GM21786 (cell line): ENCODE measurements around the gene NAGPA.
"Not testable (repeated sequence)": the region's sequence is repeated elsewhere in the genome, so short reads cannot be mapped to it uniquely, and the experiment has no call there.

Source experiments
- ATAC-seq: cut with Tn5 transposase; IDR thresholded peaks from one replicate; pipeline ENCODE4 v1.9.1; 2021; ENCODE audit not compliant: unreplicated experiment

NAGPA gene

DNA sequence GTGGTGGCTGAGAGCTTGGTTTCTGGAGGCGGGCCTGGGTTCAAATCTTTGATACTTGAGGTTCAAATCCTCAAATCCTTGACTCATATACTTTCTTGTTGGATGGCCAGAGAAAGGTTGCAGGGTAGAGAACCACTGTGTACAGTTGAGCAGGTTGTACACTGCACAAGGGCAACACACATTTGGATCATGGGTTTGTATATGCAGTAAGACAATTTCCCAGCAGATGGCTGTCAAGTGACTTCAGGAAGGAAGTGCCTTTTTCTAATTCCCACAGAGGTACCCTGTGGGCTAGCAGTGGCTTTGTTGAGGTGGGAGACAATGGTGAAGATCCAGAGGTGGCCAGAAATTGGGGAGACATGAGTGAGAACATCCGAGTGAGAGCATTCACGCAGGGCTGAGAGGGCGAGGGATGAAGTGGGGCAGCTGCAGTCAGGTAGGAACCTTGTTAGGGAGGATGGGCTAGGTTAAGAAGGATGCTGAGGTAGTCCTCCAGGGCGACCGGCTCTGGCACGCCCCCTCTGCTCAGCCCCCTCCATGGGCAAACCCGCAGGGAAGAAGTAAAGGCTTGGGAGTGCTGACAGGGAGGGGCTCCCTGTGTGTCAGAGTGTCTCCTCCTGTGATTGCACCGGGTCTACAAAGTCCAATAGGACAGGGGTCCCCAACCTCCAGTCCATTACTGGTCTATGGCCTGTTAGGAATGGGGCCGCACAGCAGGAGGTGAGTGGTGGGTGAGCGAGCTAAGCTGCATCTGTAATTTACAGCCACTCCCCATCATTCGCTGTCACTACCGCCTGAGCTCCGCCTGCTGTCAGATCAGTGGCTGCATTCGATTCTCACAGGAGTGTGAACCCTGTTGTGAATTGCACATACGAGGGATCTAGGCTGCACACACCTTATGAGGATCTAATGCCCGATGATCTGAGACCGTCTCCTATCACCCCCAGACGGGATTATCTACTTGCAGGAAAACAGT is 29.3 kb upstream of the NAGPA start:
- no peak for ATAC-seq

DNA sequence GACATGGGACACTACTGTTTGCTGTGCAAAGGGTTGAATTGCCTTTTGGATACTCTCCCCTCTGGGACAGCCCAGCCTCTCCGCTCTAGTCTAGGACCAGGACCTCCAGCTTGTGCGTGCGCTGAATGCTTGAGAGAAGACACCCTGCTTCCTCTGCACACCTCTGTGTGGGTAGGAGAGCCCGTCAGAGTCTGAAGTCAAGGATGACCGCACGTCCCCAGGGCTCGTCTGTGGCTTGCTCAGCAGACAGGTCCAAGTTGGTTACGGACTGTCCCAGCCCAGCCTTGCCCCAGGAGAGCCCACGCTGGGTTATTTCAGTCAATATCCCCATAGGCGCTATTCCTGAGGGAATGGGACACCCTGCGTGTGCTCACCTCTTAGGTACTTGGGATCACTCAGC is 28.3 kb upstream of the NAGPA start:
- ATAC-seq, result no peak

DNA sequence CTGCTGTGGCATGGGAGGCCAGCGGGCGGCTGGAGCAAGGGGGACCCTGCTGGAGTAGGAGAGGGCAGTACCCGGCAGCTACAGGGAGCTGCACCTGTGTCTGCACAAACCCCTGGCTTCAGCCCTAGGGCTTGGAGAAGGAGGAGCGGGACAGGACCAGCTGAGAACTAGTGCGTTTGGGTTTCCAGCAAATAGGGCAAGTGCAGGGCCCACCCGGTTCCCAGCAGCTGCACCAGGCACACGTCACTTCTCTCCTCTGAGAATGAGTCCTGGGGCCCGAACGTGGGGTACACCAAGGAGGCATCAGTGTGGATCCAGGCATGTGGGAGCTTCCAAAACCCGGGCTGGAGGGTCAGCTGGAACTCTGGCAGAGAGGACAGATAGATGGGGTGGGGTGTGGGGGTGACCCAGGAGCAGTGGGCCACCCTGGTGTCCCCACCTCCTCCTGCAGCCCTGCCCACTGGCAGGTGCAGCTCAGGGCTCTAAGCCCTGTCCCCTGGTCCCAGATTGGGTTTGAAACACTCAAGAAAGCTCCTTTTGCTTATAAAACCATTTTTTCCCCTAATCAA is 26.4 kb upstream of the NAGPA start:
- ATAC-seq, result no peak

DNA sequence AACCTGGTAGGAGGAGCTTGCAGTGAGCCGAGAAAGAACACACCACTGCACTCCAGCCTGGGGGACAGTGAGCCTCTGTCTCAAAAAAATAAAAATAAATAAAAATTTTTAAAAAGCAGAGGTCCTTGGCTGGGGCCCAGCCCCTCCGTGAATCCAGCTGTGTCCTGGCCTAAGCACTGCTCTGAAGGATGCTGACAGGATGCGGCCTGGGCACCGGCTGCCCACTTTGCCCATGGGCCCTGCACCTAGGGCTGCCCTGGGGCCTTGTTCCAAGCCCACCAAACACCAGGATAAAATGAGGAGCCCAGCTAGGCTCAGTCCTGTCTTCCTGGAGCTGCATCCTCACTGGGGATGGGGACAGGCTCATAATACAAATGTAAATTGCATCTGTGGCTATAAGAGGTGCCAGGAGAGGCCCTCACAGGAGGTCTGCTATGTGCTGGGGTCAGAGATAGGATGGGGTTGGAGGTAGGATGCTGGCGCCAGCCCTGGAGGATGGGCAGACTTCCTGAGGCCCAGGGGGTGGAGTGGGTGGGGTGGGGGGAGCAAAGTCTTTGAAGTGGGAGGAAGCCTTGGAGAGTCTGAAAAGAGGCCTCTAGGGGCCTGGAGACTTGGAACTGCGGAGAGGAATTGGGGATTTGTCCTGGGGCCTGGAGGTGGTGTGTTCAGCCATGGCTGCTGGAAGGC is 25.8 kb upstream of the NAGPA start:
- ATAC-seq, result no peak

DNA sequence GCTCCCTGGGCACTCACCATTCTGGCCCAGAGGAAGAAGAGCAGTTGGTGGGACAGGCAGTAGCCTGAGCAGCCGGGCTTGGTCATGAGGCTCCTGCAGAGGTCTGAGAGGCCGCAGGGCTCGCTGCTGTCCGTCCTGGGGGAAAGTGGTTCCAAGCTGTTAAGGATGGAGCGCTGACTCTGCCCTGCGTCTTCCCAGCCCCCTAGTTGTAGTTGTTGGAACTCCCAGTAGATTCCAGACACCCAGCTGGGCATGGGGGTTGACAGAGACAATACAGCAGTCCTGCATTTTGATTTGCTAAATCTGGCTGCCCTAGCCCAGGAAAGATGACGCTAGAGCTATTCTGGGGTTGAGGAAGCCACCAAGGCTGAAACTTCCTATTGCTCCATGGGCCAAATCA is 24.7 kb upstream of the NAGPA start:
- no peak for ATAC-seq

DNA sequence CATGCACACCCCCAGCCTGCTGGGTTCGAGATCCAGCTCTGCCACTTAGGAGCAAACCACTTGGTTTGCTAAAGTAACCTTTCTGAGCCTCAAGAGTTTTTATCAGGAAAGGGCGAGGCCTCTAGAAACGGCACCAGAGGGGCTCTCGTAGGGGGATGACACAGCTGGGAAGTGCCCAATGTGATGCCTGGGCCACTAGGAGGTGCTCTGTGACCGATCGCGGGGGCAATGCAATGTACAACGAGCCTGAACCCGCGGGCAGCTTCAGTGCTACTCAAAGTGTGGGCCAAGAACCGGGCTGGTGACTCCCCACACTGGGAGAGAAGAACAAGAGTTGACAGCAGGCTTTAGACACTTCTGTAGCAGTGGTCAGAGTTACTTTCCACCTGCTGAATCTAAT is 22.6 kb upstream of the NAGPA start:
- no peak for ATAC-seq

DNA sequence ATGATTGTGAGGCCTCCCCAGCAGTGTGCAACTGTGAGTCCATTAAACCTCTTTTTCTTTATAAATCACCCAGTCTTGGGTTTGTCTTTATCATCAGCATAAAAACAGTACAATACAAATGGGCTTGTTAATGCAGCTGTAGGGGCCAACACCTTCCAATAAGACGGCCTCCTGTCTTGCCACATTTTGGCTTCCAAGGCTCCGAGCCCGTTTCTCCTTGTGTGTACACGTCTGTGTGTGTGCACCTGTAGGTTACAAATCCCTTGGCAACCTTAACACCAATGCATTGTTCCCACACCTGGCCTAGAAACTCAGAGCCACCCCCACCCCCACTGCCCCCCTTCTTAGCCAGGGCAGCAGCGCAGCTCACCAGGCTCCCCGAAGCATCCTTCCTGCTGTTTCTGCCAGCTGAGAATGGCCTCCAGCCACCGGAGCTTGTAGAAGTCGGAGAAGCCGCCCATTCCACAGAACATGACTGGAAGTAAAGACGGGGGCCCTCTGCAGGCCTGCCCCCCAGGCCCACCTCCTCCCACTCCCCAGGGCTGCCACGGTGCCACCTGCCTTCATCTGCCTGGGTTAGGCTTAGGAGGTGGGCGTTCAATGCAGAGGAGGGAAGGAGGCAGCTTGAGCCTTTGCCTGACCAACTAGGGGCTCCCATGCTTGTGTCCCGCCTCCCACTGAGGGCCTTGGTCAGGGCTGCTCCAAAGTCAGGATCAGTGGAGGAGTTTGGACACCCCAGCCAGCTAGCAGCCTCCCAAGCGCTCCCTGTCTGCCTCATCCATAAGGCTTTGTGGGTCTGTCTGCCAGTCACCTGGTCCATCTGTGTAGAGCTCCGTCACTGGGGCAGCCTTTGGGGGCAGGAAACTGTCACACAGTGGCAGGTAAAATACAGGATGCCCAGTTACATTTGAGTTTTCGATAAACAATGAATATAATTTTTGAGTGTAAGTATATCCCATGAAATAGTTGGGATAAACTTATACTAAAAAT is 21.4 kb upstream of the NAGPA start:
- no peak for ATAC-seq

DNA sequence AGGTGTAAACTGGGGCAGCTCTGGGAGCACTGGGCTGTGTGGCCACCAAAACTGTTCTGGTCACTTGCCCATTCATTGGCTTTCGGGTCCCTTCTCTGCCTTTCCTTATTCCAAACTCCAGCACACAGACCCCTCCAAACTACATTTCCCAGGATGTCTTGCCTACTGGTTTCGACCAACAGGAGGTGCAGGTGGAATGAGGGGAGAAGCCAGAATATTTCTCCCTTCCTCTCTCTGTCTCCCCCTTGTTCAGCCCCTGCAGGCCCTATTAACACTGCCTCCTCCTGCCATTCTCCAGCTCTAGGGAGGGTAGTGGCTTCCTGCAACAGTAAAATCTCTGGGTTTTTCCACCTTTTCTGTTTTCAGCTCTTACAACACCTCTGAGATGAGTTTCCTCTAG is 13.2 kb upstream of the NAGPA start:
- no peak for ATAC-seq

DNA sequence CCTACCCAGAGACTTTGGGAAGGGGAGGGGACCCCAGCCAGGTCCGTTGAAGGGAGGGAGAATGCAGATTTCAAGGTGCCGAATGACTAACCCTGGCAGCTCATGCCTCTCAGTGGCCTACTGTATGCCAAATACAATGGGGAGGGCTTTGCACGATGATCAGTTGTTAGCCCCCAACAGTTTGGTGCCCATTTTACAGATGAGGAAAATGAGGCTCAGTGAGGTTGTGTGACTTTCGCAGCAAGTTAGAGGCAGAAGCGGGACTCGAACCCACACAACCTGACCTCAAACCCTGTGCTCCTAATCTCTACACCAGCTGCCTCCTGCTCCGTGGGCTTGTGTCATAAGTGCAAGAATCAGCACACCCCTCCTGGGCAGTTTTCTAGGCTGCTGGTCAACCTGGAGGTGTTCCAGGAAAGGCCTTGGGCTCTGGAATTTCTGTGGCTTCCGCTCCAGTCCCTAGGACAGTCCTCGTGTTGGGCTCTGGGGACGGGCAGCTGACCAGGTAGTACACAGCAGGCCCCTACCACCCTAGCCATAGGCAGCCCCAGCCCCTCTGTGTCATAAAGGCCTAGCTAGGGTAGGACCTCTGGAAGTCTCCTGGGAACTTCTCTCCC is 11.9 kb upstream of the NAGPA start:
- no peak for ATAC-seq

DNA sequence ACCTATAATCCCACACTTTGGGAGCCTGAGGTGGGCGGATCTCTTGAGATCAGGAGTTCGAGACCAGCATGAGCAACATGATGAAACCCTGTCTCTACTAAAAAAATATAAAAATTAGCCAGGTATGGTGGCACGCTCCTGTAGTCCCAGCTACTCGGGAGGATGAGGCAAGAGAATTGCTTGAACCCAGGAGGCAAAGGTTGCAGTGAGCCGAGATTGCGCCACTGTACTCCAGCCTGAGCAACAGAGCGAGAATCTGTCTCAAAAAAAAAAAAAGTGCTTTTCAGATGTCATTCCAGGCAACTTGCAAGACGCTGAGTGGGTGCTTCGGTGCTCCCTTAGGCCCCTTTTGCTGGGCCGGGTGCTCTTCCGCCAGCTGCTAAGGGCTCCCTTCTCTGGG is 10.8 kb upstream of the NAGPA start:
- not testable (repeated sequence) for ATAC-seq

DNA sequence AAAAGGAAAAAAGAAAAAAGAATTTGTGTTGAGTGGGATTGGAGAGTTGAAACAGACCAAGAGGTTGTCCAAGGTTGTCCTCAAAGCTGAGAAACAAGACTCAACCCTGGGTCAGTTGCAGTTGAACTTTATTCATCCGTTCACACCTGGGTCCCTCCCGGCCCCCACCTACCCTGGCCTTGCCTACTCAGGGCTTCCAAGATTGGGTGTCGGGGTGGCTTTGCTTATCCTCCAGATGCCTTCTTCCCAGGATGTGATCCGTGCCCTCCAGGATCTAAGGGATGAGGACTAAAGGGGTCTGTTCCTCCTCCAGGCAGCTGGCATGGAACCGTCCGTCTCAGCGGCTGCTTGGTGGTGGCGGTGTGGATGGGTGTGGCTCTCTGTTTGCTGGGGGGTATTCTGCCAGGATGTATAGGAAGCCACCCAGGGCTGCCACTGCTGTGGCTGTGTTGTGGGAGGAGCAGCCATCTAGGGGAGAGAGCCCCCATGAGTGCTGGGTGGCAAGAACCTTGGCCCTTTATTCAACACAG is 10.3 kb upstream of the NAGPA start:
- no peak for ATAC-seq

DNA sequence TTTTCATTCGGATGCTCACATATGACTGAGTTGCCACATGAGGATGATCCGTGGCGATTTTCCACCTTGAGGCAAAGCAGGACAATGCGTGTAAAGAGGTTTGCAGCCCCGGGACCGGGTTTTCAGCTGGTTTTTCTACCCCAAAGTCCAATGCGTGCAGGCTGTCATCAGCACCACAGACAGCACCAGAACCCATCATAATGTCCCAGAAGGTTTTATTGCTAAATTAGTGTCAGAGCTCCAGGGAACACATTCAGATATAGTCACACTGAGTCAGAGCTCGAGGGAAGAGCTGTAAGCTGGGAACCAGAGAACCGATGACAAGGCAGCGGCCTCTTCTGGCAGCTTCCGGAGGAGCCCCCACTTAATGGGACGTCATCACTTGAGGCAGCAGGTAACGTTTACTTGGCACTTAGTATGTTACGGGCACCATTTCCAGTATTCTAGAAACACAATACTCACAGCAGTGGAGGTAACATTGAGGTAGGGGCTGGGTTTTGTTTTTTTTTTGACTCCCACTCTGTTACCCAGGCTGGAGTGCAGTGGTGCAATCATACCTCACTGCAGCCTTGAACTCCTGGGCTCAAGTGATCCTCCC is 8.9 kb upstream of the NAGPA start:
- ATAC-seq, result no peak

DNA sequence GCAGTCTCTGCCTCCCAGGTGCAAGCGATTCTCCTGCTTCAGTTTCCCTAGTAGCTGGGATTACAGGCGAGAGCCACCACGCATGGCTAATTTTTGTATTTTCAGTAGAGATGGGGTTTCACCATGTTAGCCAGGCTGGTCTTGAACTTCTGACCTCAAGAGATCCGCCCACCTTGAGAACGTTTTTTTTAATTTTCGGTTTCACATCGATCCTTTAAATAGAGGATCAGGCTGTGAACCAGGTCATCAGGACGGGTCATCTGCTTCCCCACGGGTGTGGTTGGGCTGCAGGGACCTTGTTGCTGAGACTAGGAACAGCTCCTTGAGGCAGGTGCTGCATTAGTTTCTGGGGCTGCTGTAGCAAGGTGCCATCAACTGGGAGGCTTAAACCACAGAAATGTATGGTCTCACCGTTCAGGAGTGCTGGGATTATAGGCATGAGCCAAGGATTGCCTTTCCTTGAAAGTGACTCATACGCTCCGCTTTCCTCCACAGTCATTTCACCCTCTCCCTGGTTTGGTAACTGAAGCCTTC is 7.9 kb upstream of the NAGPA start:
- ATAC-seq, result peak; percentile 68

DNA sequence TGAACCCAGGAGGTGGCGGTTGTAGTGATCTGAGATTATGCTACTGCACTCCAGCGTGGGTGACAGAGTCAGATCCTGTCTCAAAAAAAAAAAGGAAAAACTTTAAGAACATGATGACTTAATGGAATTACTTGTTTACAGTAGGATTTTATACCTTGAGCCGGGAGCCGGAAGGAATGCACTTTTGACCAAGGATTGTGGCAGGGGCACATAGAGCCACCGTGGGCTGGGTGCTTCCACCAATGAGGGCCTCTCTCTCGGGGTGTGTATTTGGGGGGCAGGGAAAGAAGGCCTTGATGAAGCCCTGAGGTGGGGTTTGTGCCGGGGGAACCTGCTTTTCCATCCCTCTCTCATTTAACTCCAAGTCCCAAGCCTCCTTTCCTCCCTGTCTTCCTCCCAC is 6.7 kb upstream of the NAGPA start:
- no peak for ATAC-seq

DNA sequence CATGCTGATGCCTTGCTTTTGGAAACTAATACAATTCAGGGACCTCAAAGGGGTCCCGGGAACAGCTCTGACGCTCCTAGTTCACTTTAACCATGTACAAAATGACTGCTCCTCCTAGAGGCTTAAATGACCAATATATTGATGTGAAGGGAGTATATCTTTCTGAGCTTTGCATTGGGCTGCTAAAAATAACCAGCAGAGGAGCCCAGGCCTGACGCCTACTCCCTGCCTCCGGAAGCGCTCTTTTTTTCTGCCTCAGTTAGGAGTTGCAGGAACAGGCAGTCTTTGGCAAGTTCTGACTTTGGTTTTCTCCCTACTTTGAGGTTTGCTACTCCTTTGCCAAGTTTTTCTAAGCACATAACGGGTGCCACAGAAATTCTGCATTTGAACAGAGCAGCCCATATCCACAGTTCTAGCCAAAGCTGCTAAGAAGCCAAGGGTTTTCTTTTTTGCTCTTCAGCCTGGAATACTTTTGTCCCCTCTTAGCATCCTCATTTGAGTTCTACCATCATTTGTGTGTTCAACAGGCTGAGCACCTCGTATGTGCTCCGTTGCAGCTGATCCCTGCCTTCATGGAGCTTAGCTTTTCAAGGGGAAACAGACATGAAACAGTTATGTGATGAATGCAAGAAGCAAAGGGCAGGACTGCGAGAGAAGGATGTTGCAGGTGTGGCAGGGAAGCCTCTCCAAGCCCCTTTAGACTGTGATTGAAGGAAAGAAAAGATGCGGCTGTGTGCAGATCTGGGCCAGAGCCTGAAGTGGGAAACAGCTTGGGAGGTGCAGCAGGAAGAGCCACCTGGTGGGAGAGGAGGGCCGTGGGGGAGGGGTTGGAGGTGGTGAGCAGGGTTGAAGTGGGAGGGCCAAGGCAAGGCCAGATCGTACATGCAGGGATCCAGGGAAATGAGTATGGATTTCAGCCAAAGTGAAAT is 2.8 kb upstream of the NAGPA start:
- ATAC-seq, result no peak

DNA sequence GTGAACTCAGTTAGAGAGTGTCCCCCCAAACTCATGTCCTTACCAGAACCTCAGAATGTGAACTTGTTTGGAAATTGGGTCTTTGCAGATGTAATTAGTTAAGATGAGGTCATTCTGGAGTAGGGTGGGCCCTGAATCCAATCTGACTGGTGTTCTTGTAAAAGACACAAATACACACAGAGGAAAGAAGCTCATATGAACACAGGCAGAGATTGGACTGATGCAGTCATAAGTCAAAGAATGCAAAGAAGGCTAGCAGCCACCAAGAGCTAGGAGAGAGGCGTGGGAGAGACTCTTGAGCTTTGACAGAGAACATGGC is 2.1 kb upstream of the NAGPA start:
- ATAC-seq, result no peak

DNA sequence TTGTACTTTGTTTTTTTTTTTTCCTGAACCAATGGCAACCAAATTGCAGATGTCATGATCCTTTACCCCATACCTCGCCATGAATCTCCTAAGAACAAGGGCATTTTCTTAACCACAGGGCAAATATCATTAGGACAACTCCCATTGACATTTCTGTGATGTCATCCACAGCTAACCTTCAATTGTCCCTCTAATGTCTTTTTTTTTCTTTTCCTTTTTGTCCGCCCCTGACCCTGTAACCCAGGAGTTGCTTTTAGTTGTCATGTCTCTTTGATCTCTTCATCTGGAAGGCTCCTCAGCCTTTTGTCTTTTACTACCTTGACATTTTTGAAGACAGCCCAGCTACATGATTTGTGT is 410 bp upstream of the NAGPA start:
- ATAC-seq, result no peak

DNA sequence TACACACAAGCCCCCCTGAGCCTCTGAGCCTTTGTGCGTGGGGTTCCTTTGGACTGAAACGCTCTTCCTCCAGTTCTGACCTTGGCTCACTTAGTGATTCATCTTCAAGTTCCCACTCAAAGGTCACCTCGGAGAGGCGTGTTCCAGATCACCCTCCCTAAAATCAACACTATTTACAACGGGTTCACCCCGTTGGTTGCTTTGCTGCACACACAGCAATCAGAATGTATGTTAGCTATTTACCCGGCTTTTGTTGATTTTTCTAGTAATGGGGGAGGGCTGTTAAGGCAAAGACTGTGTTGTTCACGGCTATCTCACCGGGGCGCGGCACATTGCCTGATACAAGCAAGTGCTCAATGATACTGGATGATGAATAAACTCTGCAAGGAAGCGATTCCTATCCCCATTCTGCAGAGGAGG is 977 bp downstream of the NAGPA start:
- no peak for ATAC-seq

DNA sequence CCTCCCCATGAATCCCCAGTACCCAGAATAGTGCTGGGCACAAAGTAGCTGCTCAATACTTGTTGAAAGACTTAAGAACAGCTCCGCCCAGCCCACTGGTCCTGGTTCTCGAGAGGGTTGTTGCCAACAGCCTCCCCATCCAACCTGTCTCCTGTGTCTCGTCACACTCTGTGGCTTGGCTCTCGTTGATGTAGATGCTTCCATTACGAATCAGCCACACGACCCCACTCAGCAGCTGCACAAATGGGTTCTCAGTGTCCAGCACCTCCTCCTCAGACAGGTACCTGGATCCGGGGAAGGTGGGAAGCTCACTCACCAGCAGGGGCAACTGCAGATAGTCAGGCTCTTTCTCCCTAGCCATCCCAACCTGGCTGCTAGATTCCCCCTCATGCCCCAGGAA is 2.1 kb downstream of the NAGPA start:
- no peak for ATAC-seq
